Measurements from ENCODE around the gene RNU7-1. TPM values are rescaled to one million over a fixed set of nuclear protein-coding genes. Genes with fewer than 3 reads are reported as not detected.

Gene RNU7-1
- total and polyA plus RNA-seq, 9 of the 15 experiments (the other 6 are each of a cell fraction or from before 2014, with no cell fraction given): not detected

DNA sequence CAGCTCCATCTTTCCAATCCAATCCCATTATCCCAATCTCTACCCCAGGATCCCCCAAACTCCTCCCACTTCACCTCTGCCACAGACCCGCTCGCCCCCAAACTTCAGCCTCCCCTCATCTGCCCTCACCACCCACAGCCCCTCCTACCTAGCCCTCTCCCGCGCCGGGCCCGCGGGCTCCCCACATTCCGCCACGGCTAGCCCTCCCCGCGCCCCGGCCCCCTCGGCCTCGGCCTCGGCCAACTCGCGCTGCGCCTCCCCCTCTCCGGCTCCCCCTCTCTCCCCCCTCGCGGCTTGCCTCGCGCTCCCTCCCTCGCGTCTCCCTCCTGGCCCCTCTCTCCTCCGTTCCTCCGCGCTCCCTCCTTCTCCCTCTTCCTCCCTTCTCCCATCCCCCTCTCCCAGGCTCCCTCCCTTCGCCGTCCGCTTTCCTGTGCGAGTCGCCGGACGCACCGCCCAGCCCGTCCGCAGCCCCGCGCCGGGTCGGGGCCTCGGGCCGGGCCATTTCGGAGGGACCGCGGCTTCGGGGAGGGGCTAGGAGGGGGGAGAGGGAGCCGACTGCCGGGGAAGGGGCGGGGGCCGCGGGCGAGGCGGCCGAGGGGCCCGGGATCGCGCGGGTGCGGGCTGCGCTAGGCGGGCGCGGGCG lies 16.1 kb upstream of the RNU7-1 start, which contains the start of gene ATN1 (continued):
- TF ChIP-seq NRF1 (conservative IDR thresholded peaks at IDR 0.05 in 1 of 2, IDR thresholded peaks at IDR 0.05 in 1 of 2) (0 out of 4 replicates have a peak, but pooled peaks of 1 of the 2 experiments have one; percentile 13), CHD2 (IDR thresholded peaks at IDR 0.05; ENCODE audit: low read depth, low read length) (peak; percentile 24; the same call in 1 of the 2 replicates), HDAC1 (IDR thresholded peaks at IDR 0.05) (peak in 1 of 2 experiments; percentile 66; a peak in 2 of 4 replicates), ARHGAP35 (IDR thresholded peaks at IDR 0.05; ENCODE audit: partially characterized antibody) (no peak), JUND (IDR thresholded peaks at IDR 0.05; ENCODE audit: borderline replicate concordance, low read depth, low read length) (0 out of 2 replicates have a peak, but pooled peaks have one; percentile 8), JUND (tag; IDR thresholded peaks at IDR 0.05; ENCODE audit: borderline replicate concordance, low read depth, low read length) (no peak), TAF1 (IDR thresholded peaks at IDR 0.05; ENCODE audit: control insufficient read depth, extremely low read depth, insufficient read depth, low read length, severe bottlenecking) (peak; percentile 55), NFIC (IDR thresholded peaks at IDR 0.05) (peak; percentile 17; the same call in 1 of the 2 replicates), HNRNPK (IDR thresholded peaks at IDR 0.05; ENCODE audit: low read depth, low read length, poor library complexity, severe bottlenecking) (peak; percentile 63), RBFOX2 (IDR thresholded peaks at IDR 0.05; ENCODE audit: low read depth, low read length) (peak; percentile 78), MAZ (CRISPR knock-in tag; conservative IDR thresholded peaks at IDR 0.05 in 1 of 2, IDR thresholded peaks at IDR 0.05 in 1 of 2) (peak; percentile 54 to 92)
- TF ChIP-seq, protein P1, sequence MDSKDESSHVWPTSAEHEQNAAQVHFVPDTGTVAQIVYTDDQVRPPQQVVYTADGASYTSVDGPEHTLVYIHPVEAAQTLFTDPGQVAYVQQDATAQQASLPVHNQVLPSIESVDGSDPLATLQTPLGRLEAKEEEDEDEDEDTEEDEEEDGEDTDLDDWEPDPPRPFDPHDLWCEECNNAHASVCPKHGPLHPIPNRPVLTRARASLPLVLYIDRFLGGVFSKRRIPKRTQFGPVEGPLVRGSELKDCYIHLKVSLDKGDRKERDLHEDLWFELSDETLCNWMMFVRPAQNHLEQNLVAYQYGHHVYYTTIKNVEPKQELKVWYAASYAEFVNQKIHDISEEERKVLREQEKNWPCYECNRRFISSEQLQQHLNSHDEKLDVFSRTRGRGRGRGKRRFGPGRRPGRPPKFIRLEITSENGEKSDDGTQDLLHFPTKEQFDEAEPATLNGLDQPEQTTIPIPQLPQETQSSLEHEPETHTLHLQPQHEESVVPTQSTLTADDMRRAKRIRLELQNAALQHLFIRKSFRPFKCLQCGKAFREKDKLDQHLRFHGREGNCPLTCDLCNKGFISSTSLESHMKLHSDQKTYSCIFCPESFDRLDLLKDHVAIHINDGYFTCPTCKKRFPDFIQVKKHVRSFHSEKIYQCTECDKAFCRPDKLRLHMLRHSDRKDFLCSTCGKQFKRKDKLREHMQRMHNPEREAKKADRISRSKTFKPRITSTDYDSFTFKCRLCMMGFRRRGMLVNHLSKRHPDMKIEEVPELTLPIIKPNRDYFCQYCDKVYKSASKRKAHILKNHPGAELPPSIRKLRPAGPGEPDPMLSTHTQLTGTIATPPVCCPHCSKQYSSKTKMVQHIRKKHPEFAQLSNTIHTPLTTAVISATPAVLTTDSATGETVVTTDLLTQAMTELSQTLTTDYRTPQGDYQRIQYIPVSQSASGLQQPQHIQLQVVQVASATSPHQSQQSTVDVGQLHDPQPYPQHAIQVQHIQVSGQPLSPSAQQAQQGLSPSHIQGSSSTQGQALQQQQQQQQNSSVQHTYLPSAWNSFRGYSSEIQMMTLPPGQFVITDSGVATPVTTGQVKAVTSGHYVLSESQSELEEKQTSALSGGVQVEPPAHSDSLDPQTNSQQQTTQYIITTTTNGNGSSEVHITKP (IDR thresholded peaks at IDR 0.05; ENCODE audit: partially characterized antibody): peak; percentile 60
- TF ChIP-seq, protein P2, sequence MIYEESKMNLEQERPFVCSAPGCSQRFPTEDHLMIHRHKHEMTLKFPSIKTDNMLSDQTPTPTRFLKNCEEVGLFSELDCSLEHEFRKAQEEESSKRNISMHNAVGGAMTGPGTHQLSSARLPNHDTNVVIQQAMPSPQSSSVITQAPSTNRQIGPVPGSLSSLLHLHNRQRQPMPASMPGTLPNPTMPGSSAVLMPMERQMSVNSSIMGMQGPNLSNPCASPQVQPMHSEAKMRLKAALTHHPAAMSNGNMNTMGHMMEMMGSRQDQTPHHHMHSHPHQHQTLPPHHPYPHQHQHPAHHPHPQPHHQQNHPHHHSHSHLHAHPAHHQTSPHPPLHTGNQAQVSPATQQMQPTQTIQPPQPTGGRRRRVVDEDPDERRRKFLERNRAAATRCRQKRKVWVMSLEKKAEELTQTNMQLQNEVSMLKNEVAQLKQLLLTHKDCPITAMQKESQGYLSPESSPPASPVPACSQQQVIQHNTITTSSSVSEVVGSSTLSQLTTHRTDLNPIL (CRISPR knock-in tag; IDR thresholded peaks at IDR 0.05): no peak
- TF ChIP-seq, protein P3, sequence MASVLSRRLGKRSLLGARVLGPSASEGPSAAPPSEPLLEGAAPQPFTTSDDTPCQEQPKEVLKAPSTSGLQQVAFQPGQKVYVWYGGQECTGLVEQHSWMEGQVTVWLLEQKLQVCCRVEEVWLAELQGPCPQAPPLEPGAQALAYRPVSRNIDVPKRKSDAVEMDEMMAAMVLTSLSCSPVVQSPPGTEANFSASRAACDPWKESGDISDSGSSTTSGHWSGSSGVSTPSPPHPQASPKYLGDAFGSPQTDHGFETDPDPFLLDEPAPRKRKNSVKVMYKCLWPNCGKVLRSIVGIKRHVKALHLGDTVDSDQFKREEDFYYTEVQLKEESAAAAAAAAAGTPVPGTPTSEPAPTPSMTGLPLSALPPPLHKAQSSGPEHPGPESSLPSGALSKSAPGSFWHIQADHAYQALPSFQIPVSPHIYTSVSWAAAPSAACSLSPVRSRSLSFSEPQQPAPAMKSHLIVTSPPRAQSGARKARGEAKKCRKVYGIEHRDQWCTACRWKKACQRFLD (CRISPR knock-in tag; IDR thresholded peaks at IDR 0.05): peak; percentile 73; the same call in 1 of the 2 replicates
- TF ChIP-seq, protein P4, sequence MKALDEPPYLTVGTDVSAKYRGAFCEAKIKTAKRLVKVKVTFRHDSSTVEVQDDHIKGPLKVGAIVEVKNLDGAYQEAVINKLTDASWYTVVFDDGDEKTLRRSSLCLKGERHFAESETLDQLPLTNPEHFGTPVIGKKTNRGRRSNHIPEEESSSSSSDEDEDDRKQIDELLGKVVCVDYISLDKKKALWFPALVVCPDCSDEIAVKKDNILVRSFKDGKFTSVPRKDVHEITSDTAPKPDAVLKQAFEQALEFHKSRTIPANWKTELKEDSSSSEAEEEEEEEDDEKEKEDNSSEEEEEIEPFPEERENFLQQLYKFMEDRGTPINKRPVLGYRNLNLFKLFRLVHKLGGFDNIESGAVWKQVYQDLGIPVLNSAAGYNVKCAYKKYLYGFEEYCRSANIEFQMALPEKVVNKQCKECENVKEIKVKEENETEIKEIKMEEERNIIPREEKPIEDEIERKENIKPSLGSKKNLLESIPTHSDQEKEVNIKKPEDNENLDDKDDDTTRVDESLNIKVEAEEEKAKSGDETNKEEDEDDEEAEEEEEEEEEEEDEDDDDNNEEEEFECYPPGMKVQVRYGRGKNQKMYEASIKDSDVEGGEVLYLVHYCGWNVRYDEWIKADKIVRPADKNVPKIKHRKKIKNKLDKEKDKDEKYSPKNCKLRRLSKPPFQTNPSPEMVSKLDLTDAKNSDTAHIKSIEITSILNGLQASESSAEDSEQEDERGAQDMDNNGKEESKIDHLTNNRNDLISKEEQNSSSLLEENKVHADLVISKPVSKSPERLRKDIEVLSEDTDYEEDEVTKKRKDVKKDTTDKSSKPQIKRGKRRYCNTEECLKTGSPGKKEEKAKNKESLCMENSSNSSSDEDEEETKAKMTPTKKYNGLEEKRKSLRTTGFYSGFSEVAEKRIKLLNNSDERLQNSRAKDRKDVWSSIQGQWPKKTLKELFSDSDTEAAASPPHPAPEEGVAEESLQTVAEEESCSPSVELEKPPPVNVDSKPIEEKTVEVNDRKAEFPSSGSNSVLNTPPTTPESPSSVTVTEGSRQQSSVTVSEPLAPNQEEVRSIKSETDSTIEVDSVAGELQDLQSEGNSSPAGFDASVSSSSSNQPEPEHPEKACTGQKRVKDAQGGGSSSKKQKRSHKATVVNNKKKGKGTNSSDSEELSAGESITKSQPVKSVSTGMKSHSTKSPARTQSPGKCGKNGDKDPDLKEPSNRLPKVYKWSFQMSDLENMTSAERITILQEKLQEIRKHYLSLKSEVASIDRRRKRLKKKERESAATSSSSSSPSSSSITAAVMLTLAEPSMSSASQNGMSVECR (CRISPR knock-in tag; IDR thresholded peaks at IDR 0.05): peak; percentile 47; the same call in 1 of the 2 replicates

Measured in K562 (cell line).